GM15510 (cell line): ENCODE results near the gene SLC35G2.

Experiments
- POLR2A ChIP-seq: IDR thresholded peaks from 3 replicates; pipeline ENCODE4 v1.6.1; 2011; ENCODE audit warnings: borderline replicate concordance; ENCODE audit not compliant: insufficient read length; ENCODE audit errors: extremely low read depth

Gene SLC35G2

DNA sequence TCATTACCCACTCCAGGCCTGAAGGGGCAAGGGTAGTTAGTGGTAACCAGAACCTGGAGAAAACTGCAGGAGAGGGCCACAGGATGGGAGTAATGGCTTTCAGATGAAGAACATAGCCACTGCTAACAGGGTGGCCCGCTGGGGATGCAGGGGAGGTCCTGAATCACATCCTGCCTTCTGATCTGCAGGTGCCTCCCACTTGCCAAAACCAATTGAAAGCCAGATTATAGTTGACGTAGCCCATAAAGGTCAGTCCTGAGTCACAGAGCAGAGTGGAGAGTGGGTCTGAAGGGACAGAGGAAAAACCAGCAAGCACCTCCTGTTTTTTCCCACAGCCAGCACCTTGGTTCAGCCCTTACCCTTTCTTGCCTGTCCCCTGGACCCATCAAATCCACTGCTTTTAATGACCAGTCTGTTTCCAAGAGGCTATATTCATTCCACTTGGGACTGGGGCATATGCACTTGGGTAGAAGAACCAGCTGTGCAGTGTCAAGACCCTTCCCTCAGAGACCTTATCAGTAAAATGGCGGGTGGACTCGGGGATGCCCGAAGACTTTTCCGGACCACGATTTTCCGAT lies 646 bp upstream of the SLC35G2 start:
- TF ChIP-seq POLR2A, result no peak

DNA sequence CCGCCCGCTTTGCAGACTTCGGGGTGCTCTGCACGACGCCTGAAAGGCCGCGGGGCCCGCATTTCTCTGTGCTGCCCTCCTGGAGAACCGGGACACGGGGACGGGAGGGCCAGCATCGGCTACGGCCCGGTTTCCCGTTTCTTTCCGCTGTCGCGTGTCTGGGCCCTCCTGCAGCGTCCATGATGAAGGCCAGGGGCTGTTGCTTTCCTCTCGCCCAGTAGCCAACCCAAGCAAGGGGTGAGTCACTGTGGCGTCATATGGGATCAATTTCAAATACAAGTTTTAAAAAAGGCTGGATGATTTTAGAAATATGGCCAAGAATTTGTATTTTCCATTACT lies 435 bp downstream of the SLC35G2 start:
- no peak for TF ChIP-seq POLR2A

DNA sequence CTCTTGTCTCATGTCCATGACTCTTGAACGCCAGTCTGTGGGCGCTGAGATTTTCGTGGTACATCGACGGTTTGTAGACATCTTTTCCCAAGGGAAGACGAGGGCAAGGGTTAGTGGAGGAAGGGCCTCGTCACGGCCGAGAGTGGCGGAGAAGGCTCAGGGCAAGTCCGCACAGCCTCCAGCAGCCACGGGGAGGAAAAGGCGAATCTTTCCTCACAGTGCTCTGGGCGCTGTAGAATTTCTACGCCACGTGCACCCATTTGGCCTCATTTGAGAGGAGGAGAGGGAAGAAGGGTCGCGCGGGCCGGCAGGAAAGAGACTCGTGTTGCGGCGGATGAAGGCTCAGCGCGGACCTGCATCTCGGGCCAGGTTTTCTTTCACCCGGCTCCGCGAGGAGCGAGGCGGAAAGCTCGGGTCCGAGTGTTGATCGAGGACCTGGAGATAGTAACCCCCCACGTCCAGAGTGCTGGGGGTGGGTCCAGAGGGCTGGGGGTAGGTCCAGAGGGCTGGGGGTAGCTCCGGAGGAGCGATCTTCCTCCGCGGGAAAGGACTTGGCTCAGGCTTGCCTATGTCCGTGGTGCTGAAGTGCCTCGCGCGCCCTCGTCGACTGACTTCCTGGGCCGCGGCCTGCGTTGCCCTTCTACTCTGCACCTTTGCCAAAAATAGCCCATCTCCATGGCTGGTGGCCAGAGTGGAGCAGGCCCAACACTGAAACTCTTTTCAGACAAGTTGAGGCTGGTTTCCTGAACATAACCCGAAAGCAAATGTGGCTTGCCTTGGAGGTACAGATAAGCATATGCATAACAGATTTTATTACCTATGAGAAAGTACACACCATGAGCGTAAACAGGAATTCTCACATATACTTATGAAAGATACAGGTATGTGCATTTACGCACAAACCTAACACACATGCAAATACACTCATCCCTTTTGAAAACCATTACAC lies 1.1 kb downstream of the SLC35G2 start:
- TF ChIP-seq POLR2A, result no peak

DNA sequence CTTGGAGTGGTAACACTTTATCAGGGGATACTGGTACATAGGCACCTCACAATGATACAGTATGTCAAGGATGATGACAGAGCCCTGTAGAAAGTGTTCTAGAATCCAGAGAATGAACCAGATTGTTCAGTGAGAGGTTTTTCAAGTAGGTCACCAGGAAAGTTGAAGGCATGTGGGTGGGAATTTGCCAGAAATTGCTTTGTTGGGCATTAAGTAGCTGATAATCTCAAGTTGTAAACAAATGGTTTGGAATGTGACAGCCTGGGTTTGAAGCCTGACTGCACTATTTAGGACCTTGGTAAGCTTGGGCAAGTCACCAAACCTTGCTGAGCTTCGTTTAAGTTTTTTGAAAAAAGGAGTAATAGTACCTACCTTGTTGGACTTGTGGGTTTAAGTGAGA lies 12.5 kb downstream of the SLC35G2 start:
- TF ChIP-seq POLR2A, result no peak

DNA sequence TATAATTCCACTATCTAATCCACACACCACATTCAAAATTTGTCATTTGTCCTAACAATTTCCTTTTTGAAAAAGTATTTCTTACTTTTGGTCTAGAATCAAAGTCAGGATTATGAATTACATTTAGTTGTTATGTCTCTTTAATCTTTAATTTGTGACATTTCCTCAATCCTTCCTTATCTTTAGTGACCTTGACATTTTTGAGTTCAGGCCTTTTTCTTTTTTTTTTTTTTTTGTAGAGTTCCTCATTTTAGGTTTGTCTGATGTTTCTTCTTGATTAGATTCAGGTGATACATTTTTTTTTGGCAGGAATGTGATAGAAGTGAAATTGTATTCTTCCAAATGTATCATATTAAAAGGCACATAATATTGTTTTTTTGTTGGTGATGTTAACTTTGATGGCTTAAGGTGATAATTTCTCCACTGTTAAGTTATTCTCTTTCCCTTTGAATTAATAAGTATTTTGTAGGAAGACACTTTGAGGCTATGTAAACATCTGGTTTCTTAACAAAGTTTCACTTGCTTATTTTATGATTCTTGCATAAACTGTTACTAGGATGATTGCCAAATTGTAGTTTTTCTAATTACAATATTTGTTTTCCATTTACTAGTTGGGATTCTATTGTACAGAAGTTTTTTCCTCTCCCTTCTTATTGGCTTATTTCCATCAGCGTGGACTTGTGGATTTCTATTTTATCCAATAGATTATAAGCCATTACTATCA lies 16.3 kb downstream of the SLC35G2 start:
- TF ChIP-seq POLR2A, result no peak

DNA sequence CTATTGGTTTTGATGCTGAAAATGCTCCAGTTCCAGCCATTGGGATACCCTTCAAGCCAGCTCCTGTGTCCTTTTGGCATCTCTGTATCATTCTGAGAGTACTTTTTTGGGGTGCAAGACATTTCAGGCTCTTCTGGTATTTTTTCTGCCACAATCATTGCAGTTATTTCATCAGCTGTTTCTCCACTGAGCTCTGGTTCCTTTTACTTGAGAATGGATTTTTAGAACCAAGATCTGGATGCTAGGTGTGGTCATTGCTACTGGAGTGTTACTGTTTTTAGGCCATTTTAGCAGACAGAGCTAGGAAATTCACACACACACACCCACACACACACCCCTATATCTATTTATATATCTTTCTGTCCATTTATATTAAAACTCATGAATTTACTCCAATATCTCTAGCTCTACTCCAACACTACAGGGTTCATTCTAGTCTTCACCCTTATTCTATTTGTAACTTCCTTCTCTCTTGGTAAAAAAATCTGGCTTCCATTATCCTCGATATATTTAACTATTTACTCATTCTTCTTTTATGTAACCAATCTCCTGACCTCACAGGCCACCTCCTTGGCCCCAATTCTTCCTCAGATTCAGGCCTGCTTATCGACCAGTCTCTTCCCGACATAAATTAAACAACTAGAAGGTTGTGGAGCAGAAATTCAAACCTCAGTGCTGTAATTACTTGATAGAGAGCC lies 17.0 kb downstream of the SLC35G2 start:
- TF ChIP-seq POLR2A, result no peak

DNA sequence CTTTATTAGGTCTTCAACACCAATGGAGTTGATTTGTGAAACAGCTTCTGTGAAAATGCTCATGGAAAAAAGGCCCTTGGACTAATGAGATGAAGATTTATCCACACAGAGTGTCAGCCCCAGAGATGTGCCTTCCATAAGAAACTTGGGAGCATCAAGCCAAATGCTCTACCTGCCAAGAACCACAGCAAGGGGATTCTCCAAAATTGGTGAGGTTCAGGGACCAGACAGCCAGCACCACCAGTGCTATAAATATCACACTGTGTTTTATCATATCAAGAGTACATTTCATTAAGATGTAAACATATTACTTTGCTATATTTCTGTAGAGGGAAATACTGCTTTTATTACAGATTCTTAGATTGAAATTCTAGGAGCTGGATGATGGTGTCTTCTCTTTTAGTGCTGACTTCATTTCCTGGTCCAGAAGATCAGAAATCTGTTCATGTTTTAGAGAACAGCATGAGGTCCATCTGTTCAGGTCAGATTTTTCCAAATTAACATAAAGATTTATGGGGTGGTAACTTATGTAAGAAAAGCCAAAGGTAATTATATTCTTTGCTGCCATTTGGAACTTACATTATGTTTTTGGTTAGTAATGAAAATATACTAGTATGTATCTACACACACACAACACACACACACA lies 17.7 kb downstream of the SLC35G2 start:
- no peak for TF ChIP-seq POLR2A

DNA sequence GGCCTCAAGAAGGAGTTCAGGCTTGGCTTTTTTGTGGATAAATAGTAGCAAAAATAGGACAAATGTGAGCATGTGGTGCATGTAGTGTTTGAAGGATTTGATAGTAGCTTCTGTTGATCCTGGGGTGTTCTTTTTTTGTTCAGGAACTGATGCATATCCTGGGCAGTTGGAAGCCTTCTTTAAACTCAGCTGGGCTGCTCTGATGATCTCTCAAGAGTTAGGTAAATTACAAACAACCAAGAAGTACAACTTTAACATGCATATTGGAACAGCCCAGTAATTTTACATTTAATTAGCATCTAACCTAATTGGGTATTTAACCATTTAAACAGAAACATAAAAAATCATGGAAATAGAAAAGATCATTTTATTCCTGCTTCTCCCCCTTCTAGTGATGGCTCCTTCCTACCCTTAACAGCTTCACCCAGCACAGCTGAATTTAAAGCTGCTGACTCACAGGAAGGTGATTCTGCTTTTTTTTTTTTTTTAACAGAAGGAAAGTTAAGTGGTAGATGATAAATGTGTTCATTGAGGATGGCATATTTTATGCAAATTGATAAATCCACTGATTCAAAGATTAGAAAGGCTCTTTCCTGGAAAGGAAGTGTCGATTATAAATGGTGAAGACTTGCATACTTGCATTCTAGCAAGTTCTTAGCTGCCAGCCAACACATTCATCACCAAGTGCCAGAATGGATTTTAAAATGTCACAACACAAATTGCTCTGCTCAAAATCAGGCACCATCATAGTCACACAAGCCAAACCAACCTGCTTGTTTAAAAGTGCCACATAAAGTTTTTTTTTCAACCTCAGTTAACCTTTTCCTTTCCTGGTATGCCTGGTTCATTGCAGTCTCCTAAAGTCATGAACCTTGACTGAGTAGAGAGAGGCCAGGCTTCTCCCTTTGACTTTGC lies 20.0 kb downstream of the SLC35G2 start:
- no peak for TF ChIP-seq POLR2A

DNA sequence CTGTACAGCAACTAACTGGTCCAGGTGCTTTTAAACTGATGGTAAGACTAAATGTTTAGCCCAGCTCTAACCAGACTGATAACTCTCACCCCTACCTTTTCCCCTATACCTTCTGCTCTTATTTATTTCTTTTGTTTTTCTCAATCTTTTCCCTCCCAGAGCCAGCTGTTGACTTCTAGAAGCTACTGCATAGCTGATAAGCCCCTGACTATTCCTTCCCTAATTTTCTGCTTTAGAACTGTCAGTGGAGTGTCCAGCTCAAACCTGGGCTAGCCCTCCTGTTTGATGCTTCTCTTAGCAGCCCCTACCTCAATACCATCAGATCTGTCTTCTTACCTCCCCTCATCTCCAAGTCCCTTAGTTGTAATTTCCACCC lies 20.6 kb downstream of the SLC35G2 start:
- no peak for TF ChIP-seq POLR2A

DNA sequence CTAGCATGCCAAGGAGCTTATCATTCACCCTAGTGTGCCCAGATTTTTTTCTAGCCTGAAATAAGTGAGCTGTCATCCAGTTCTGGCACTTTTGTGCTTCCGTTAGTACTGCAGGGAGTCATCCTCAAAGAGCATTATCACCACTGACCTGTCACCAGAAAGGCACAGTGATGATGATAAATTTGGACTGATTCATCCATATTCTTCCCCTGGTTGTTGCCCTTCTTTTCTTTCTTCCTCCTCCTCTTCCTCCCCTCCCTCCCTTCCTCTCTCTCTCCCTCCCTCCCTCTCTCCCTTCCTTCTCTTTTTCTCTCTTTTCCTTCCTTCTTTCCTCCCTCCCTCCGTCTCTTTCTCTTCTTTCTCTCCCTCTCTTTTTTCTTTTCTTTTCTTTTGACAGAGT lies 21.3 kb downstream of the SLC35G2 start:
- no peak for TF ChIP-seq POLR2A

DNA sequence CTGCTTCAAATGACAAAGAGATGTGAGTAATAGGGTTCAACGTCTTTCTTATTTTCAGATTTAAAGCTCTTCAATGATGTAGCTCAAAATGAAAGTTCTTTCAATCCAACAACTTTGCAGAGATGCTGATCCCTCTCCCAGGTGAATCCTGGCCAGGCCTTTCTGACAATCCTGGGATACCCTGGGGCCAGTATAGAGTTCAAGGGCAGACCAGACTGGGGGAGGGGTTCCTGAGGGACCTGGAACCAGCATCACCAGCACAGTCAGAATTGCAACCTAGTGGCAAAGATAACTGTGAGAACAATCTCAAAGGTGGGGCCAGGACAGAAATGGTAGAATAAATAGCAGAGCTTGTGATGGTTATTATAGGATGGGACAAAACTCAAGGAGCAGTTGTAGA lies 23.4 kb downstream of the SLC35G2 start:
- TF ChIP-seq POLR2A, result no peak

DNA sequence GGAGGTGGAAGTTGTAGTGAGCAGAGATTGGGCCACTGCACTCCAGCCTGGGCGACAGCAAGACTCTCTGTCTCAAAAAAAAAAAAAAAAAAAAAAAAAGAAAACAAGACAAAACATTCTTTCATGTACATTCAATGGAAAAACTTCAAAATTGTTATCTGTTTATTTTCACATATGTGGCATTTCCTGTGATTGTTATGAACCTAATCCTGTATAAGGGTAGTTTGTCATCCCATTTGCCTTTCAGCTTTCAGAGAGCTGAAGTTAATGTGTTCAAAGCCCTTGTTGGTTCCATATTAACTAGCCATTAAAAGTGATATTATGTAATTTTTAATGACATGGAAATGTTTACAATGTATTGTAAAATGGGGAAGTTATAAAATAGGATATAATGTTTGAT lies 25.8 kb downstream of the SLC35G2 start:
- no peak for TF ChIP-seq POLR2A

DNA sequence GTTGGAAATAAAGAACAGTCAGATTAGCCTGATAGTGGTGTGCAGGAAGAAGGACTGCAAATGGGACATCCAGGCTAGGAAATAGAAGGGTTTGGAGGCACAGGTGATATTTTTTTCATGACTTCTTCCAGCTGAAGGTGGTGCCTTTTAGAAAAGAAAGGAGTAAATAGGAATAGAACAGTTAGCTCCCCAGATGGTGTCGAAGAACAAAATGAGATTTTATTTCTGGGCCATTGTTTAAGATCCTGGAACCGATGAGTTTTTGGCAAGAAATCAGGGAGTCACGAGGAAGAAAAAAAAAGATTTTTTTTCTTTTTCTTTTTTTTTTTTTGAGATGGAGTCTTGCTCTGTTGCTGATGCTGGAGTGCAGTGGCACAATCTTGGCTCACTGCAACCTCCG lies 33.3 kb downstream of the SLC35G2 start:
- no peak for TF ChIP-seq POLR2A

DNA sequence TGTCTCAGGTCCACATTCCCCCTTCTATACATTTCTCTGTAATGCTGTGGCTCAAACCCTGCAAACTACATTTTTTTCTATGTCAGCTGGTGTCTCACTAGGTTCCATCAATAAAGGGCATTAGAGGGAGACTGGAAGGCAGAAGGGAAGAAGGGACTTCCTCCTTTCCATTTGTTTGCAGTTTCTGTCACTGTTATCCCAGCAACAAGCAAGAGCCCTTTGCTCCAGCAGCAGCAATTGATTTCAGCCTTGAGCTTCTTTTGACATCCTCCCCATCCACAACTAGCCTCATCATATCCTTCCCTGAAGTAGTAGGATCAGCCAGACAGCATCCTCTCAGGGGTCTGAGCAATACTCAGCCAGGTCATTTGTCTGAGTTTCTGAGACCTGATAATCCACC lies 37.7 kb downstream of the SLC35G2 start:
- no peak for TF ChIP-seq POLR2A

DNA sequence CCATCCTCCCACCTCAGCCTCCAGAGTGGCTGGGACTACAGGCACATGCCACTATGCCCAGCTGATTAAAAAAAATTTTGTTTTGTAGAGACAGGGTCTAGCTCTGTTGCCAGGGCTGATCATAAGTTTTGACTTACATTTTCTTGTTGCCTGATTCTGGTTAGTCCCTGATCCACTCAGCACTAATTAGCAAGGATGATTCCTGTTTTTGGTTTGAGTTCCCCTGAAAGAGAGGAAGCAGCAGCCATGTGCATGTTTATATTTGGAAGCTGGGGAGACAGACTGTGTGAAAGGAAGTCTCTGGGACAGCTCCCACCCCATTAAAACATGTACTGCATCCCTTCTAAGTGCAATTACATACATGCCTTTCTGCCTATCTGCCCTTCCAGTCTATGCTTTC lies 39.5 kb downstream of the SLC35G2 start:
- TF ChIP-seq POLR2A, result no peak

DNA sequence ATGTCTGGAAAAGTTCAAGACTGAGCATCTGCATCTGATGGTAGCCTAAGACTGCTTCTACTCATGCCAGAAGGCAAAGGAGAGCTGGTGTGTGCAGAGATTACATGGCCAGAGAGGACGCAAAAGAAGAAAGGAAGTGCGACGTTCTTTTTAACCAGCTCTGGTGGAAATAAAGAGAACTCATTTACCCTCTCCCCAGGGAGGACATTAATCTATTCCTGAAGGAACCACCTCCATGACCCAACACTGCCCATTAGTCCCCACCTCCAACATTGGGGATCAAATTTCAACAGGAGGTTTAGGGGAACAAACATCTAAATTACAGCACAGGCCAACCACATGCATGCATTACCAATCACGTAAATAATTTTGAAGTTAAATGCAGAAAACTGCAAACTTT lies 41.6 kb downstream of the SLC35G2 start:
- TF ChIP-seq POLR2A, result no peak
